Measurements from ENCODE around the gene RAX2. TPM values are rescaled to one million over a fixed set of nuclear protein-coding genes. Genes with fewer than 3 reads are reported as not detected.
"Not testable (repeated sequence)": the region's sequence is repeated elsewhere in the genome, so short reads cannot be mapped to it uniquely, and the experiment has no call there.

RAX2 gene
- total and polyA plus RNA-seq, 2 donors = 0.07 to 0.09 TPM

- no peaks in the 10 kb centered on the region for H3K27me3 ChIP-seq (ENCODE audit: control insufficient read depth in 2 of 2, insufficient read depth in 1 of 2, low read length in 1 of 2)
- H3K36me3 ChIP-seq (ENCODE audit: control insufficient read depth in 2 of 2, insufficient read depth in 2 of 2, low read length in 1 of 2) = peaks cover 30 to 44% of the 10 kb centered on the region in 2 donors
- no peak overlapping the region for H3K4me3 ChIP-seq (ENCODE audit: low read length in 2 of 2)
- H3K4me1 ChIP-seq (ENCODE audit: control insufficient read depth in 2 of 2, insufficient read depth in 2 of 2, low read length in 2 of 2) = peaks cover 4 to 12% of the 10 kb centered on the region in 2 donors
- no peak overlapping the region for H3K27ac ChIP-seq (ENCODE audit: low read depth in 1 of 2, low read length in 1 of 2)
- H3K9me3 ChIP-seq (ENCODE audit: control insufficient read depth in 2 of 2, insufficient read depth in 1 of 2, low read length in 1 of 2) = no peaks in the 10 kb centered on the region
- DNase-seq (ENCODE audit: low read depth in 6 of 9, low spot score in 9 of 9) = no peak
- 96% methylated on average over 7 of the region's 7 CpGs for WGBS
Observed at GRCh38 chr19:3766520-3766919, 5.5 kb downstream of the RAX2 start.

GRCh38 chr19:3765757-3766156, 6.3 kb downstream of the RAX2 start:
- H3K9me3 ChIP-seq (ENCODE audit: control insufficient read depth in 2 of 2, insufficient read depth in 1 of 2, low read length in 1 of 2) = not testable (repeated sequence)
- H3K36me3 ChIP-seq (ENCODE audit: control insufficient read depth in 2 of 2, insufficient read depth in 2 of 2, low read length in 1 of 2) = peaks cover 30 to 44% of the 10 kb centered on the region in 2 donors
- WGBS = 97% methylated on average over 5 of the region's 5 CpGs

GRCh38 chr19:3765121-3765520, 6.9 kb downstream of the RAX2 start:
- Histone ChIP-seq H3K27me3 (ENCODE audit: control insufficient read depth in 2 of 2, insufficient read depth in 1 of 2, low read length in 1 of 2) (no peaks in the 10 kb centered on the region), H3K27ac (ENCODE audit: low read depth in 1 of 2, low read length in 1 of 2) (no peak overlapping the region), H3K36me3 (ENCODE audit: control insufficient read depth in 2 of 2, insufficient read depth in 2 of 2, low read length in 1 of 2) (peaks cover 30 to 44% of the 10 kb centered on the region in 2 donors), H3K4me3 (ENCODE audit: low read length in 2 of 2) (no peak overlapping the region), H3K4me1 (ENCODE audit: control insufficient read depth in 2 of 2, insufficient read depth in 2 of 2, low read length in 2 of 2) (peaks cover 11 to 18% of the 10 kb centered on the region in 2 donors), H3K9me3 (ENCODE audit: control insufficient read depth in 2 of 2, insufficient read depth in 1 of 2, low read length in 1 of 2) (no peaks in the 10 kb centered on the region)
- no peak for DNase-seq (ENCODE audit: low read depth in 6 of 9, low spot score in 9 of 9)
- 98% methylated on average over 12 of the region's 12 CpGs for WGBS

More at GRCh38 chr19:3765757-3766156, 6.3 kb downstream of the RAX2 start:
- DNase-seq (ENCODE audit: low read depth in 6 of 9, low spot score in 9 of 9); H3K27ac ChIP-seq (ENCODE audit: low read depth in 1 of 2, low read length in 1 of 2); H3K4me3 ChIP-seq (ENCODE audit: low read length in 2 of 2); H3K27me3 ChIP-seq (ENCODE audit: control insufficient read depth in 2 of 2, insufficient read depth in 1 of 2, low read length in 1 of 2): not testable (repeated sequence)
- H3K4me1 ChIP-seq (ENCODE audit: control insufficient read depth in 2 of 2, insufficient read depth in 2 of 2, low read length in 2 of 2) = peaks cover 7 to 17% of the 10 kb centered on the region in 2 donors

- Histone ChIP-seq H3K4me3 (ENCODE audit: low read length in 2 of 2) (peak within 1 kb of the TSS; percentile 96 to 99), H3K27ac (ENCODE audit: low read depth in 1 of 2, low read length in 1 of 2) (peak within 1 kb of the TSS; percentile 99 to 100), H3K9me3 (ENCODE audit: control insufficient read depth in 2 of 2, insufficient read depth in 1 of 2, low read length in 1 of 2) (no peaks in the 10 kb centered on the region), H3K27me3 (ENCODE audit: control insufficient read depth in 2 of 2, insufficient read depth in 1 of 2, low read length in 1 of 2) (no peaks in the 10 kb centered on the region), H3K36me3 (ENCODE audit: control insufficient read depth in 2 of 2, insufficient read depth in 2 of 2, low read length in 1 of 2) (peaks cover 33 to 35% of the 10 kb centered on the region in 2 donors), H3K4me1 (ENCODE audit: control insufficient read depth in 2 of 2, insufficient read depth in 2 of 2, low read length in 2 of 2) (peaks cover 11 to 18% of the 10 kb centered on the region in 2 donors)
- 4% methylated on average over 47 of the region's 47 CpGs for WGBS
- peak; percentile 99 to 100 (median 100) for DNase-seq (ENCODE audit: low read depth in 6 of 9, low spot score in 9 of 9)
Observed at GRCh38 chr19:3762501-3763459, 9.2 kb downstream of the RAX2 start, which contains the start of gene MRPL54. Gene MRPL54 (plus strand): TSS chr19:3762682. CDS start chr19:3762701, 19 bp downstream.

GRCh38 chr19:3762130-3762473, 9.9 kb downstream of the RAX2 start:
- WGBS = 80% methylated on average over 1 of the region's 1 CpG
- peaks cover 11 to 18% of the 10 kb centered on the region in 2 donors for H3K4me1 ChIP-seq (ENCODE audit: control insufficient read depth in 2 of 2, insufficient read depth in 2 of 2, low read length in 2 of 2)
- peak overlapping the region in 1 of 2 donors; percentile 96 for H3K4me3 ChIP-seq (ENCODE audit: low read length in 2 of 2)
- peaks cover 28 to 33% of the 10 kb centered on the region in 2 donors for H3K36me3 ChIP-seq (ENCODE audit: control insufficient read depth in 2 of 2, insufficient read depth in 2 of 2, low read length in 1 of 2)
- H3K27ac ChIP-seq (ENCODE audit: low read depth in 1 of 2, low read length in 1 of 2) = peak overlapping the region in 1 of 2 donors; percentile 99
- H3K9me3 ChIP-seq (ENCODE audit: control insufficient read depth in 2 of 2, insufficient read depth in 1 of 2, low read length in 1 of 2) = no peaks in the 10 kb centered on the region
- no peak for DNase-seq (ENCODE audit: low read depth in 6 of 9, low spot score in 9 of 9)
- H3K27me3 ChIP-seq (ENCODE audit: control insufficient read depth in 2 of 2, insufficient read depth in 1 of 2, low read length in 1 of 2) = no peaks in the 10 kb centered on the region

GRCh38 chr19:3761382-3762129, 10.5 kb downstream of the RAX2 start, which contains the start of gene APBA3:
Gene APBA3 (minus strand): TSS chr19:3761692. CDS start chr19:3760264, 1,428 bp downstream.
- peak; percentile 70 to 95 (median 89) for DNase-seq (ENCODE audit: low read depth in 6 of 9, low spot score in 9 of 9)
- Histone ChIP-seq H3K27ac (ENCODE audit: low read depth in 1 of 2, low read length in 1 of 2) (peak within 1 kb of the TSS; percentile 99 to 100), H3K36me3 (ENCODE audit: control insufficient read depth in 2 of 2, insufficient read depth in 2 of 2, low read length in 1 of 2) (peaks cover 25 to 29% of the 10 kb centered on the region in 2 donors), H3K27me3 (ENCODE audit: control insufficient read depth in 2 of 2, insufficient read depth in 1 of 2, low read length in 1 of 2) (no peaks in the 10 kb centered on the region), H3K4me3 (ENCODE audit: low read length in 2 of 2) (peak within 1 kb of the TSS; percentile 96 to 99), H3K9me3 (ENCODE audit: control insufficient read depth in 2 of 2, insufficient read depth in 1 of 2, low read length in 1 of 2) (no peaks in the 10 kb centered on the region), H3K4me1 (ENCODE audit: control insufficient read depth in 2 of 2, insufficient read depth in 2 of 2, low read length in 2 of 2) (peaks cover 11 to 18% of the 10 kb centered on the region in 2 donors)
- WGBS = 5% methylated on average over 45 of the region's 45 CpGs

GRCh38 chr19:3760871-3761361, 11.1 kb downstream of the RAX2 start:
- Histone ChIP-seq H3K27ac (ENCODE audit: low read depth in 1 of 2, low read length in 1 of 2) (peak overlapping the region; percentile 67 to 85), H3K9me3 (ENCODE audit: control insufficient read depth in 2 of 2, insufficient read depth in 1 of 2, low read length in 1 of 2) (no peaks in the 10 kb centered on the region), H3K4me1 (ENCODE audit: control insufficient read depth in 2 of 2, insufficient read depth in 2 of 2, low read length in 2 of 2) (peaks cover 11 to 18% of the 10 kb centered on the region in 2 donors), H3K27me3 (ENCODE audit: control insufficient read depth in 2 of 2, insufficient read depth in 1 of 2, low read length in 1 of 2) (no peaks in the 10 kb centered on the region), H3K36me3 (ENCODE audit: control insufficient read depth in 2 of 2, insufficient read depth in 2 of 2, low read length in 1 of 2) (peaks cover 22 to 24% of the 10 kb centered on the region in 2 donors), H3K4me3 (ENCODE audit: low read length in 2 of 2) (peak overlapping the region; percentile 96 to 99)
- WGBS = 51% methylated on average over 7 of the region's 7 CpGs
- DNase-seq (ENCODE audit: low read depth in 6 of 9, low spot score in 9 of 9) = peak in 1 of 9 donors; percentile 7

GRCh38 chr19:3759482-3760254, 12.4 kb downstream of the RAX2 start:
- WGBS = 94% methylated on average over 19 of the region's 19 CpGs
- Histone ChIP-seq H3K4me1 (ENCODE audit: control insufficient read depth in 2 of 2, insufficient read depth in 2 of 2, low read length in 2 of 2) (peaks cover 11 to 18% of the 10 kb centered on the region in 2 donors), H3K9me3 (ENCODE audit: control insufficient read depth in 2 of 2, insufficient read depth in 1 of 2, low read length in 1 of 2) (no peaks in the 10 kb centered on the region), H3K27ac (ENCODE audit: low read depth in 1 of 2, low read length in 1 of 2) (no peak overlapping the region), H3K36me3 (ENCODE audit: control insufficient read depth in 2 of 2, insufficient read depth in 2 of 2, low read length in 1 of 2) (peaks cover 17 to 18% of the 10 kb centered on the region in 2 donors), H3K27me3 (ENCODE audit: control insufficient read depth in 2 of 2, insufficient read depth in 1 of 2, low read length in 1 of 2) (no peaks in the 10 kb centered on the region), H3K4me3 (ENCODE audit: low read length in 2 of 2) (no peak overlapping the region)
- no peak for DNase-seq (ENCODE audit: low read depth in 6 of 9, low spot score in 9 of 9)
